KOPT-K1 (cell line): Measurements from ENCODE around the gene ADORA2A.
A peak's percentile ranks its signal among the peaks of the same experiment; 100 is the strongest.

Experiments used
- H3K27ac ChIP-seq: fragments of 200-600 bp; sonication (generic); 2 replicates; pipeline ENCODE4 v1.5.1; 2016; ENCODE audit warnings: antibody characterized with exemption, mild to moderate bottlenecking, low read depth, low read length; ENCODE audit not compliant: poor library complexity, severe bottlenecking
- H3K36me3 ChIP-seq: fragments of 200-600 bp; sonication (generic); 2 replicates; pipeline ENCODE4 v1.5.1; 2017; ENCODE audit warnings: antibody characterized with exemption, mild to moderate bottlenecking, low read length, moderate library complexity; ENCODE audit not compliant: insufficient read depth
- H3K9me3 ChIP-seq: fragments of 200-600 bp; sonication (generic); 2 replicates; pipeline ENCODE4 v1.5.1; 2017; ENCODE audit warnings: antibody characterized with exemption, low read length, mild to moderate bottlenecking; ENCODE audit not compliant: insufficient read depth, poor library complexity, severe bottlenecking

The ADORA2A gene

DNA sequence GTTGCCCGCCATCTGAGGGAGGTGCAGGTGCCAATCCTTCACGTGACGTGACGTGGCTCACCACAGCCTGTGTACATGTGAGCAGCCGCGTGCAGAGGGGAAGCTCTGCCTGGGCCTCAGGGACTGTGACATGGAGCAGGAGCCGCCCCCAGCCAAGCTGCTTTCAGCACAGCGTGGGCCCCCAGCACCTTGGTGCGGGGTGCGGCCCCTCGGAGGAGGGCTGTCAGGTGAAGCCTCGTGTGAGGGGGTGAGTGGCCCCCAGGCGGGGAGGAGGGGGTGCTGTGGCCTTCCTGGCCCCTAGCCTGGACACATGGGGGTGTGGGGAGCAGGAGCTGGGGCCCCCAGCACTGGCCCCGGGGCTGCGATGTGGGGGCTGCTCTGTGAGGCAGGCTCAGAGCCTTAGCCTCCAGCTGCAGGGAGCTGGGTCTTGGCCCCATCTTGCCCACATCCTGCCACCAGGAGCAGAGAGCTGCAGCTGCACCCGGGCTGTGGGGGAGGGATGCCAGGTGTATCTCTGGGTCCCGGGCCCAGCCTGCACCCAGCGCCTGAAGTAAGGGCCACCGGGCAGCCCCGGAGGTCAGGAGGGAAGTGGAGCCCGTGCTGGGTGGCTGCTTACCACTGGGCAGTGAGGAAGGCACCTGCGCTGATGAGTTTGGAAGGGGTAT, at the start of gene ADORA2A:
ADORA2A (plus strand) TSS at position 100 of the 665 bp plus-strand sequence. CDS start 5,806 bp downstream, outside the sequence.
- no peaks in the 10 kb centered on the region for H3K36me3 ChIP-seq
- peaks cover 5% of the 10 kb centered on the region for H3K9me3 ChIP-seq
- peak within 1 kb of the TSS; percentile 66 for H3K27ac ChIP-seq

DNA sequence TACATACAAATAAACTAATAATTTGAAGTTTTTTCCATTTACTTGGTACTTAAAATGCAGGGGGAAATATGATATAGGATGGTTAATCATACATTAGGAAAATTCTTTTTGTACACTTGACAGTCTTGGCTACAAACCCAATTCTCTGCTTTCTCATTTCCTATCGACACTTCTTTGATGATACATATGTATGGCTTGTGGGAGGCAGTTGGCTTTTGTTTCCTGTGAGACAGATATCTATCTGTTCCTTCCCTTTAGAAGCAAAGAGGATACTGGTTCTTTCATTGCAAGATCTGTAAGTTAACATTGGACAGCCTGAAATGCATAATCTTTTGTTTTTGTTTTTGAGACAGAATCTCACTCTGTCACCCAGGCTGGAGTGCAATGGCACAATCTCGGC, 47.9 kb upstream of the ADORA2A start:
- H3K9me3 ChIP-seq = no peaks in the 10 kb centered on the region
- H3K27ac ChIP-seq = peak overlapping the region; percentile 54
- peaks cover 67% of the 10 kb centered on the region for H3K36me3 ChIP-seq

DNA sequence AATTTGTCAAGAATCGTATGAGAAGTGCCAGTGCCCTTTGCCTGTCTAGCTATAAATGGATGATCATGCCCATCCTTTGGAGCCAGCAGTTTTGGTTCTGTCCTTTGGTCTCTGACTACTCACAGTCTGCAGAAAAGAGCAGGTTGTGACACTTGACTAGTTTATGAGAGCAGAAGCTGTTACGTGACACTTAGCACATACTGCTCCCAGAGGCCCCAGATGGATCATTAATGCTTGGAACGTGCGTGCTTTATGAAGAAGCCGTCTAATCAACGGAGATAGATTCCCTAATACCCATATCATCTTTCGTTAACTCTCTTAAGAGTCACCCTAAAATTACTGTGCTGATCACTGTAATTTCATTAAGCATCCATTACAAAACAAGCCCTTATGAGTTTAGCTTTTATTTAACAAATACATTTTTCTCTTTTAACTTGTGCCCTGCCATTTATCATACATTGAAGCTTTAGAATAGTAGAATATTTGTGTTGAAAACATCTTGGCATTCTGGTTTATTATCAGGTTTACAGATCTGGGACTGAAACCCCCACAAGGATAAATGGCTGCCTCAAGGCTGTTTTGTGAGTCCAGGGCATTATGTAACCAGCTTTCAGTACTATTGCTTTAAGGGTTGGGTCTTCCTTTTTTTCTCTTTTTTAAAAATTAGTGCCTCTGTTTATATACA, 47.0 kb upstream of the ADORA2A start:
- peaks cover 62% of the 10 kb centered on the region for H3K36me3 ChIP-seq
- peak overlapping the region; percentile 54 for H3K27ac ChIP-seq
- no peaks in the 10 kb centered on the region for H3K9me3 ChIP-seq

DNA sequence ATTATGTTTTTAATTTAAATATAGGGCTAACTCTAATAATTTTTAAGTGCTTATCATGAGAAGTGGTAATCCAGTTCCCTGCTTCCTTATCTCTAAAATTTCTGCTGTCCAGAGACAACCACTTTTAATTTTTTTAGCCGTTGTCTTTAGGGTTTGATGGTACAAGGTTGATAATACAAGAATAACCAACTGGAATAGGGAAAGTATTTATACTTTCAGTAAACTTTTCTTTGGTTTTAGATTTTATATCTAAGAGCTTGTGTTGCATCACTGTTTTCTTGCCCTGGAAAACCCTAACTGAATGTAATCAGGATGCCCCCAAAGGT, 46.5 kb upstream of the ADORA2A start:
- H3K27ac ChIP-seq = no peak overlapping the region

DNA sequence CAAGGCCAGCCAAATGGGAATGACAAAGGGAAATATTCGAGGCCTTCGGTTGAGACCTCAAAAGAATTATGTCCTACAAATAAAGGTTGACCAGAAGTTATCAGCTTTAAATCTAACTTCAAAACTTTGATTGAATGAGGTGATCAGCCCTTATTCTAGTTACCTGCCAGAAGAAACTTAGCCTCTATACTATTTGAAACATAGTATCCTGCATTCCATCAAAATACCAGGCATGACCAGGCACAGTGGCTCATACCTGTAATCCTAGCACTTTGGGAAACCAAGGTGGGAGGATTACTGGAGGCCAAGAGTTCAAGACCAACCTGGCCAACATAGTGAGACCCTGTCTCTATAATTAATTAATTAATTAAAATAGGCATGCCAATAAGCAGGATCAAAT, 44.3 kb upstream of the ADORA2A start:
- no peak overlapping the region for H3K27ac ChIP-seq
- no peaks in the 10 kb centered on the region for H3K9me3 ChIP-seq
- peaks cover 53% of the 10 kb centered on the region for H3K36me3 ChIP-seq

More for the DNA sequence above, 46.5 kb upstream of the ADORA2A start:
- H3K9me3 ChIP-seq = no peaks in the 10 kb centered on the region
- H3K36me3 ChIP-seq = peaks cover 60% of the 10 kb centered on the region

DNA sequence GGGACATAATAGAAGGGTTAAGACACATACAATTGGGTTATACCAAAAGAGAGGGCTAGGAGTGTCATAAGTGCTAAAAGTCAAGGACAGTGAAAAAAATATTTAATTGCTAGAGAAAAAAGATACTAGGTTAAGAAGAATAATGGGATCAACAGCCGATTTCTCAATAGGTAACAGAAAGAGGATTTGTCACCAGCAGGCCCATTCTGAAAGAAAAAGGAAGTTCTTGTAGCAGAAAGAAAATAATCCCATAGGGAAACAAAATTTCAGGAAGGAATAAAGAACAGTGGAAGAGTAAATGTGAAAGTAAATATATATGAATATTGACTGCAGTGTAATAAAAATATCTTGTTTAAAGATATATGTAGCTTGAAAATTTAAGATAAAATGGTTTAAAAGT, 43.3 kb upstream of the ADORA2A start:
- no peaks in the 10 kb centered on the region for H3K9me3 ChIP-seq
- no peak overlapping the region for H3K27ac ChIP-seq
- H3K36me3 ChIP-seq = peaks cover 51% of the 10 kb centered on the region

DNA sequence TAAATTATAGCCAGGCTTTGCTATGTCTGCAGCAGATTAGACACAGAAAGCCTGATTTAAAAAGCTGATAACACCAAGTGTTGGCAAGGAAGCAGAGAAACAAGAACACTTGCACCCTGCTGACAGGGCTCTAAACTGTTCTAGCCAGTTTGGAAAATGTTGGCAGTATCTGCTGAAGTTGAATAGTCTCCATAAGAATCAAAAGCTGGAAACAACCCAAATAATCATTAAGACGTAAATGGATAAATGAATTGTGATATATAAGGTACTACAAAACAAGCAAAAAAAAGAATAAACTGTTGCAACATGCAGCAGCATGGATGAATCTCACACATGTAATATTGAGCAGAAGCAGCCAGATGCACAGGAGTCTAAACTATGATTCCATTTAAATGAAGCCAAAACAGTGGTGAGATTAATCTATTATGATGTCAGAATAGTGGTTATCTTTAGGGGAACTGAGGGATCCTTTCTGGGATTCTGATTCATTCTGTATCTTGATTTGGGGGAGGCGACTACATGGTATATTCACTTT, 40.4 kb upstream of the ADORA2A start:
- Histone ChIP-seq H3K36me3 (peaks cover 54% of the 10 kb centered on the region), H3K27ac (no peak overlapping the region), H3K9me3 (no peaks in the 10 kb centered on the region)

DNA sequence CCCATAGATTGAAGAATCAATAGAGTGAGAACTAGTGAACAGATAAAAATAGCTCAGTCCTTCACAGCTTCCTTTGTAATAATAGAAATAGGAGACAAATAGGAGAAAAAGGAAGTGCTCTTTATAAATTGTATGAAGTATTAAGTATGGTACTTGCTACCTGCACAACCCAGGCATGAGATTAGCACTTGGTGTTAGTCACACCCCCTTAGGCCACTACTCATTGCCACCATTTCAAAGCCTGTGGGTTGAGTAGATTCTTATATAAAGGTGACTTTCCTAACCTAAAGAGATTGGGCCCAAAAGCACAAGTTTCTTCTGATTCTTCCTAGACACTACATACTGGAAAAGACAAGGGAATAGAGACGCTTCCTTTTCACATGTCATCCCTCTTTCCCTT, 37.7 kb upstream of the ADORA2A start:
- H3K27ac ChIP-seq = no peak overlapping the region
- H3K9me3 ChIP-seq = no peaks in the 10 kb centered on the region
- peaks cover 66% of the 10 kb centered on the region for H3K36me3 ChIP-seq

DNA sequence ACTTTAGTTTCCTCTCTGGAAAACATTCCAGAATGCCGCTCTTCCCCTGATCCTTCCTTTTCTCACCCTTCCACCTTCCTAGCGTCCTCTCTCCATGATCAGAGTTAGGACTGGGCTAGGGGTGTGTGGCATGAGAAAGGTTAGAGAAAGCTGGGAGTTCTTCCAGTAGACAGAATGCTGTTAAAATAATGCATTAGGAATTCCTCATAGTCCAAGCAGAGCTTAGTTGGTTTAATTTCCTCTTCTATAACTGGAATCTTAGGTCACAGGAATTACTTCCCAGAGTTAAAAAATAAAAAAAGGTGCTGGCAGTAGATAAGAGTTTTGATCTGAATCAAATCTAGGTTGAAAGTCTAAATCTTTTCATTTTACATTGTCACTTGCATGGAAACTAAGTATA, 37.2 kb upstream of the ADORA2A start:
- Histone ChIP-seq H3K36me3 (peaks cover 69% of the 10 kb centered on the region), H3K27ac (no peak overlapping the region), H3K9me3 (no peaks in the 10 kb centered on the region)

DNA sequence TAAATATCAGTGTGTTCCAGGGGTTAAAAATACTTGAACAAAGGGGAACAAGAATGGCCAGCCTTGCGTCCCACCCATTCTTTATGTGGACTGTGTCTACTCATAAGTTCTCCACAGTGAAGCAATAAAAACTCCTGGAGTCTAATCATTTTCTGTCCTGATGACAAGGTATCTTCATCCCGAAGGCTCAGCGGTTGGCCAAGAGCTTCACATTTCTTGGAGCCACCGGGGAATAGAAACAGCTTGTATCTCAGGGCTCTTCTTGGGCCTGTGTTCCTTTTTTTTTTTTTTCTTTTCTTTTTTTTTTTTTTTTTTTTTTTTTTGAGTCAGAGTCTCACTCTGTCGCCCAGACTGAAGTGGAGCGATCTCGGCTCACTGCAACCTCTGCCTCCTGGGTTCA, 36.8 kb upstream of the ADORA2A start:
- Histone ChIP-seq H3K9me3 (no peaks in the 10 kb centered on the region), H3K27ac (no peak overlapping the region)

DNA sequence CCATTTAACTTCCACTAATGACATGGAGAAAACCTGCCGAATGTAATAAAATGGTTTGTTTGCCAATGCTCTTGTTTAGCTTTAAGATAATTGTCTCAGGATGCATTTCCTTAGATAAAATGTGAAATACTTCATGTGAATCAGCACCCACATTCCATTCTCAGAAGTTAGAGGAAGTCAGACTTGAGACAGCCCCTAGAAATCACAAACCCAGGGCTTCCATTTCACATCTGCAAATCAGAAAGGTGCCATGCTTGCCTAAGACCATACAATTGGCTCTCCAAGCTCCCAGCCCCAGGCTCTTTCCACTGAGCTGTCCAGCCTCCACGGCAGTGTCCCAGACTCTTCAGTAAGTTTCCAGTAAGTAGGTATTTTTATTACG, 35.6 kb upstream of the ADORA2A start:
- Histone ChIP-seq H3K27ac (no peak overlapping the region), H3K9me3 (no peaks in the 10 kb centered on the region), H3K36me3 (peaks cover 75% of the 10 kb centered on the region)

More for the DNA sequence above, 36.8 kb upstream of the ADORA2A start:
- H3K36me3 ChIP-seq = peaks cover 71% of the 10 kb centered on the region

DNA sequence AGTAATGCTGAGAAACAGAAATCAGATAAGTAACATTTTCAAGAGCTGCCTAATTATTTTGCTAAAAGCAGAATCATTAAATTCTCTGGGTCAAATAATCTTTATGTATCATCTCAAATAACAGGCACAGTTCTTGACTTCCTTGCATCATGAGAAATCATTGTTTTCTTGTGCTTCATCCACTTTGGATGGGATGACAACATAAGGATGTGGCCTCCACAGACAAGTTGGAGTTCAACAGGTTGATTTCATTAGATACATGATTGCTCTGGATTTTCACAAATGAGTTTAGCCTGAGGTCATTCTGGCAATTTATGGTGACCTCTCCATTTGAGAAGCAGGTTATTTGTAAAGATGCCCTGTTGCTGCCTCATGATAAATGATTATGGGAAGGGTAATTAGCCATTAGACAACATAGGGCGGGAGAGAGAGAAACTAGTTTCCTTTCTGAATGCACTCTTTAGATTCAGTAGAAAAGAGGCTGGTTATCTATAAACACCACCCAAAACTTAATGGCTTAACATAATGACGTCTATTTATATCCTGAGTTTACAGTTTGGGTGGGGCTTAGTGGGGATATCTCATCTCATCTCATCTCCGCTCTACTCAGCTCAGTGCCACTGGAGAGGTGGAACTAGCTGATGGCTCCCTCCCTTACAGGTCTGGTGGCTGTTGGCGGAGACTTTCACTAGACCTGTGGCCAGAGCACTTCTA, 35.0 kb upstream of the ADORA2A start:
- H3K9me3 ChIP-seq = no peaks in the 10 kb centered on the region
- H3K27ac ChIP-seq = no peak overlapping the region
- H3K36me3 ChIP-seq = peaks cover 75% of the 10 kb centered on the region

DNA sequence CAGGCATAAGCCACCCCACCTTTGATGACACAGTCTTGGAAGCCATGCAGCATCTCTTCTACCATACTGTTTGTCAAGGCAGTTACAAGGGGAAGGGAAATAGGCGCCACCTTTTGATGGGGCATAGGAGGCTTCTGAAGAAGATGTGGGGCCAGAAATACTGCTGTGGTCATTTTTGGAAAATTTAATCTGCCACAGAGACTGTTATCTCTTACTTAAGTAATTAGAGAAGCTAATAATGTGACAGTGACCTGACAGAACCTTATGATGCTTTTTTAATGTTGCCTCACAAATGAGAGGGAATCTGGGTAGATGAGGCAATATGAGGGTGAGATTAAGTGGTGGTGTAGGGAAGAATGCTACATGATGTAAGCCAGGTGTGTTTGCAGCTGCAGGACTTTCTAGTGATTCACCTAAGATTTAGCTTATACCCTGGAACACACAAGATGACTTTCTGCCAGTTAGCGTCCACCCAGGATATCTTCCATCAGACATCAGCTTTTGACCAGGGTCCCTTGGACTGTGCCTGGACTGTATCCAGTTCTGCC, 34.3 kb upstream of the ADORA2A start:
- Histone ChIP-seq H3K9me3 (no peaks in the 10 kb centered on the region), H3K36me3 (peaks cover 82% of the 10 kb centered on the region), H3K27ac (no peak overlapping the region)

DNA sequence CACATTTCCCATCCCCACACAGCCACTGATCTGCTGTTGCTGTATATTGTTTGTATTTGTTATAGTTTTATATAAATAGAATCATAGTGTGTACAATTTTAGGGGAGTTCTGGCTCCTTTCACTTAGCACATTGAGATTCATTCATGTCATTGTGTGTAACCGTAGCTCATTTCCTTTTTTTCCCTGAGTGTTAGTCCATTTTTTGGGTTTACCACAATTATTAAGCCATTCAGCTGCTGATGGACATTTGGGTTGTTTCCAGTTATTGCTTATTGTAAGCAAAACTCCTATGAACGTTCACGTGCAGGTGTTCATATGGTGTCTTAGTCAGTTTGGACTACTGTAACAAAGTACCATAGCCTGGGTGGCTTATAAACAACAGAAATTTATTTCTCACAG, 33.6 kb upstream of the ADORA2A start:
- peaks cover 86% of the 10 kb centered on the region for H3K36me3 ChIP-seq
- no peaks in the 10 kb centered on the region for H3K9me3 ChIP-seq
- H3K27ac ChIP-seq = no peak overlapping the region

DNA sequence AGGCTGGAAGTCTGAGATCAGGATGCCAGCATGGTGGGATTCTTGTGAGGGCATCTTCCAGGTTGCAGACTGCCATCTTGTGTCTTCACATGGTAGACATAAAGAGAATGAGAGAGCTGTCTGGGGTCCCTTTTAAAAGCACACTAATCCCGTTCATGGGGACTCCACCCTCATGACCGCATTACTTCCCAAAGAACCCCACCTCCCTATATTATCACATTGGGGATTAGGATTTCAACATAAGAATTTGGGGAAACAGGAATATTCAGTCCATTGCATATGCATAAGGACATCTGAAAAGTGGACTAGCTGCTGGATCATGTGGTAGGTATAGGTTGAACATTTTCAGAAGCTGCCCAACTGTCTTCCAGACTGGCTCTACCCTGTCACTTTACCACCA, 33.1 kb upstream of the ADORA2A start:
- no peaks in the 10 kb centered on the region for H3K9me3 ChIP-seq
- H3K36me3 ChIP-seq = peaks cover 85% of the 10 kb centered on the region
- H3K27ac ChIP-seq = no peak overlapping the region
